ENCODE data around the gene TTC3.
"Not testable (repeated sequence)": the region's sequence is repeated elsewhere in the genome, so short reads cannot be mapped to it uniquely, and the experiment has no call there.

TTC3 gene

DNA sequence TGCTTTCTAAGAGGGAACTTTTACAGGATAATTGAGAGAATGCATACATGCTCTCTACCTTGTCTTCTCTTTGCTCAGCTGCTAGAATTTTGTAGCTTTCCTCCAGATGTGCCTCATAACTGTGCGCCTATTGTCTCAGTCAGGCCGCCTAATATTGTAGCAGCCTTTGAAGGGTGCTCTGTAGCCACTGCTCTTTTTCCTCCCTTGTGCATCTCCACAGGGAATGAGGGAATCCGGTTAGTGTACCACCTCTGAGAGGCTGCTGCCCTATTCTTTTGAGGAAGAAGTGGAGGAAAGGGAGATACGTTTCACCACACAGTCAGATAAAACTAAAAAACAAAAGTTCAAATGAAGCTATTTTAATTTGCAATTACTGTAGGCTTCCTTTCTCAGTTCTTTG is 22.8 kb downstream of the TTC3 start:
- DNase-seq = no peak

DNA sequence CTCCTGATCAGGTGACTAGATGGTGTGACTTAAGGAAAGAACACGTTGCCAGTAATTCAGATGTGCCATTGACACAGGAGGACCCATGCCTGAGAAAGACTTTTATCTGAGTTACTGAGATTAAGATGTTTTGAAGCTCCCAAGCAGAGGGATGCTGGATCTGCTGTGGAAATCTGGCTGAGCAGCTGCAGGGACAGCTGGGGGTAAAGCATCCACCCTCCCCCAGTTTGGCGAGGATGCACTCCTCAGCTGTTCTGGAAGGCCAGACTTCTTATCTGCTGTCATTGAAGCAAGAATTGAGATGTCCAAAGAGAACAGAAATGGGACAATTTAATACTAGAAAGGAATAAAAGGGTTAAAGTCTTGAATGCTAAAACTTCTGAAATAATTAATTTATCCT is 25.7 kb downstream of the TTC3 start:
- DNase-seq = no peak

DNA sequence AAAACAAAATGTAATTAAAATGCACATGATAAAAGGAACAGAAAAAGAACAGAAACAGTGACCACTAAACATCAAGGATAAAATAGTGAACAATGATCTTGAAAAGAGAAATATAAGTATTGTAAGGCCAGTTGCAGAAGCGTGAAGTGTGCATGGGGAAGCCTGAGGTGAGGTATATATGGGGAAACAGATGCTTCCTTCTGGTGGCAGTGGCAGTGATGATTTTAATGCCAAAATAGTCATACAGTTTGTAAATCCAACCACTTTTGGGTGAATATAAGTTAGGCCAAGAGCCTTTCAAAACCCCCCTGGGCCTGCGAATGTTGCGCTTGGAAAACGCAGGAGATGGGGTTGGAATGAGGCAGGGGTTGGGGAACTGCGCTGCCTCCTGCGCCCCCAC is 27.3 kb downstream of the TTC3 start:
- no peak for DNase-seq

DNA sequence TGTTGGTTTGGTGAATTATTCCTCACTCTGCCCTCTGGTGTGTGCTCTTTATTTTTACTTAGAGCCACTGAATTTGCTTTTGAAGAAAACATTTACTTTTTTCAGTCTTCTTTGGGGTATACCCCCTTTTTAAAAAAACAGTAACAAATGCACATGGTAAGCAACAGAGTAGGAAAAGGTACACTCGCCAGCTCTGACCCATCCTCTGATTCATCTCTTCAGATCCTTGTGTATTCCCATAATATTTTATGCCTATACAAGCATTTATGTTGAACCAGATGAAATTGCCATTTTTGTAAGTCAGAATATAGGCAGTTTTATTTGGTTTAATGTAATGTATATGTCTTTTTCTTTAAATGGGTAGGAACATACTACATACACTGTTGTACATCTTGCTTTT is 28.3 kb downstream of the TTC3 start:
- no peak for DNase-seq

DNA sequence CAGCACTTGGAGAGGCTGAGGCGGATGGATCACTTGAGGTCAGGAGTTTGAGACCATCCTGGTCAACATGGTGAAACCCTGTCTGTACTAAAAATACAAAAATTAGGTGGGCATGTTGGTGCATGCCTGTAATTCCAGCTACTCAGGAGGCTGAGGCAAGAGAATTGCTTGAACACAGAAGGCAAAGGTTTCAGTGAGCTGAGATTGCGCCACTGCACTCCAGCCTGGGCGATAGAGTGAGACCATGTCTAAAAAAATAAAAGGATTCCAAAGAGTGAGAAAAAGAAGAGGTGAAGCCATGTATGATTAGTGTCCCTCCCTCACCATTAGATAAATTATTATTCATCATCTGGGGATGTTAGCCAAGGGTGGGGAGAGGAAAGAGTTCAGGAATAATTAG is 29.7 kb downstream of the TTC3 start:
- not testable (repeated sequence) for DNase-seq

DNA sequence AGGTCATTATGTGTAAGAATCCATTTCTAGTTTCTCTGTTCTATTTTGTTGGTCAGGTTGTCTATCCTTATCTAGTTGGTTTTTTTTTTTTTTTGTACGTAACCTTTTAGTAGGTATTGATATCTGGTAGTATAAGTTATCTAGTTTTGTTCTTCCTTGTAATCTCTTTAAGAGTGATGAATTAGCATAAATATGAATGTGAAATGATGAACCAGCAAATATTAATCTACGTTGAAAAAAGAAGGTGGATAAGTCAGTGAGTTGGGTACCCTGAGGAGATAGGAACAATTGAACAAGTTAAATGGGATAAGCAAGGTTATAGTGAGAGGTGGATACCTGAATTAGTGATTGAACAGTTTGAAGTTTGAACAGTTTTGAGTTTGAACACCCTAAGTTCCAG is 33.9 kb downstream of the TTC3 start:
- DNase-seq = no peak

DNA sequence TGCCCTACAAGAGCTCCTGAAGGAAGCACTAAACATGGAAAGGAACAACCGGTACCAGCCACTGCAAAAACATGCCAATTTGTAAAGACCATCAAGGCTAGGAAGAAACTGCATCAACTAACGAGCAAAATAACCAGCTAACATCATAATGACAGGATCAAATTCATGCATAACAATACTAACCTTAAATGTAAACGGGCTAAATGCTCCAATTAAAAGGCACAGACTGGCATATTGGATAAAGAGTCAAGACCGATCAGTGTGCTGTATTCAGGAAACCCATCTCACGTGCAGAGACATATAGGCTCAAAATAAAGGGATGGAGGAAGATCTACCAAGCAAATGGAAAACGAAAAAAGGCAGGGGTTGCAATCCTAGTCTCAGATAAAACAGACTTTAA is 38.0 kb downstream of the TTC3 start:
- not testable (repeated sequence) for DNase-seq

DNA sequence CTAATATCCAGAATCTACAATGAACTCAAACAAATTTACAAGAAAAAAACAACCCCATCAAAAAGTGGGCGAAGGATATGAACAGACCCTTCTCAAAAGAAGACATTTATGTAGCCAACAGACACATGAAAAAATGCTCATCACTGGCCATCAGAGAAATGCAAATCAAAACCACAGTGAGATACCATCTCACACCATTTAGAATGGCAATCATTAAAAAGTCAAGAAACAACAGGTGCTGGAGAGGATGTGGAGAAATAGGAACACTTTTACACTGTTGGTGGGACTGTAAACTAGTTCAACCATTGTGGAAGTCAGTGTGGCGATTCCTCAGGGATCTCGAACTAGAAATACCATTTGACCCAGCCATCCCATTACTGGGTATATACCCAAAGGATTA is 41.2 kb downstream of the TTC3 start:
- not testable (repeated sequence) for DNase-seq

DNA sequence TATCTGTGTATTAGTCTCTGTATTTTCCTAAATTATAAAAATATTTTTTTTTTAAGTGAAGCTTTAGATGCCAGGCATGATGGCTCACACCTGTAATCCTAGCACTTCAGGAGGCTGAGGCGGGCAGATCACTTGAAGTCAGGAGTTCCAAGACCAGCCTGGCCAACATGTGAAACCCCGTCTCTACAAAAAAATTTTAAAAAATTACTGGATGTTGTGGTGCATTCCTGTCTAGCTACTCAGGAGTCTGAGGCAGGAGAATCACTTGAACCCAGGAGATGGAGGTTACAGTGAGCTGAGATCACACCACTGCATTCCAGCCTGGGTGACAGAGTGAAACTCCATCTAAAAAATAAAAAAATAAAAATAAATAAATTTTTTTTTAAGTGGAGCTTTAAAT is 43.4 kb downstream of the TTC3 start:
- DNase-seq = peak; percentile 34

DNA sequence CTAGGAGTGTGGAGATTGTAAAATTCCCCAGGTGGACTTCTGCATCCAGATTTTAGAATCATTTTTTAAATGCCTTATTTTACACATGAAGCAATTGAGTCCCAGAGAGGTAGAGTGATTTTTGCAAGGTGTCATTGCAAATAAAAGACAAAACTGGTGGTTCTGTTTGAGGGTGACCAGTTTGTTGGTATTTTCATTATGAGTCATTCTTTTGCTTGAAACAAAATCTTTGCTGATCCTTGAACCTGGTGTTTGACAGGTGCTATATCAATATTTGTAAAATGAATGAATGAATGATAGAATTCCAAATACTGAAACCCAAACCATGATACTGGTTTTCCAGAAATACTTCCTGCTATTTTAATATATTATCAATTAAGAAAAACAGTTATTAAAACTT is 44.1 kb downstream of the TTC3 start:
- DNase-seq = no peak

DNA sequence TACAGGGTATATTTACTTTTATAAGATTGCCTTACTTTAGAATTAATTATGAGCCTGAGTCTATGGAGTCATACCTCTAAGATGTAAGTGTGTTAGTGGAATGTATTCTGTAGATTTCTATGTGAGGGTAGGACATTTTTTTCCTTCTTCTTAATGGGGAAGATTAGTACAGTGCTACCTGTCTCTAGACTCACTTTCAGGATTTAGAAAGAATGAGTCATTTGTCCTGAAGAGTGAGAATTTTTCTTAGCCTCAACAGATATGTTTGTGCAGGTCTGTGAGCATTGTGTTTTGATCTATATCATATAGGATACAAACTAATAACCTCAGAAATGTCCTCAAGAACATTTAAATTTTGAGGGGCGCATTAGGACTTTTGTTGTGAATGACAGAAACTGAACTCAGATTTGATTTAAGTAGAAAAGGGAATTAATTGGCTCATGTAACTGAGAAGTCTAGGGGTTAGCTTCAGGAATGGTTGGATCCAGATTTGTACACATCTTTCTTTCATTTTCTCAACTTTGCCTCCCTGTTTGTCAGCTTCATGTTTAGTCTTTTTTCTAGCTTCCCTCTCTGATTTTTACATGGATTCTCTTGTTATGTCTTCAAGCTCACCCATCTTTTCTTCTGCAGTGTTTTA is 45.3 kb downstream of the TTC3 start:
- no peak for DNase-seq

DNA sequence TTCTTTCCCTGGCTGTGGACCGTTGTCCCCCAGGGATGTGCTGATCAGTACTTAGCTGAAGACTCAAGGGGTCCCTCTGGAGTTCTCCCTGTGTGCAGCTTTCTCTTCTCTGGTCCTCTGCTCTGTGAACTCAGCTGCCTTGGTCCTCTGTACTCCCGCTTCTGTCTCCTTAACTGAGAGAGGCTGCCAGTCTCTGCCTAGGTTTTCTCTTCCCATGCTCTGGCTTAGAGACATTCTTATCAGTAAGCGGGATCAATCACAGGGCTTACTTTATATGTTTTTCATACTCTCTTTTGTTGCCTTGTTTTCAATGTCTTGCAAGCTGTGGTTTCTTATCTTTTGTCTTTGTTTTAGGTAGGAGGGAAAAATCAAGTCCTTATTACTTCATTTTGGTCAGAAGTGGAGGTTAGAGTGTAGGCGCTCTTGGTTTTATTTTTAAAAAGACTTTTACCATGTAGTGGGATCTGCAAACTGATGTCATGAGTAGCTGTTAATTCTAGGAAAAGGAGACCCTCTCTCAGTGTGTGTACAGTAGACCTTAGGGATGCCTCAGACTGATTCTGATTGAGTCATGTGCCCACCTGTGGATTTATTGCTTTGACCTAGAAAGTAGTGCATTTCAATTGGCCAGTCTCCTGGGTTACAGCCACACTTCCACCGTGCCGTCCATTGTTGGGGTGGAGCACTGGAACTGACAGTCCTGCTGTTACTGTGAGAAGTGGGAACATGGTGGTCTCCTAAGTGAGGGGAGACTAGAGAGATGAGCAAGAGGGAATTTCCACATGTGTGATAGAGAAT is 46.6 kb downstream of the TTC3 start:
- DNase-seq = no peak

DNA sequence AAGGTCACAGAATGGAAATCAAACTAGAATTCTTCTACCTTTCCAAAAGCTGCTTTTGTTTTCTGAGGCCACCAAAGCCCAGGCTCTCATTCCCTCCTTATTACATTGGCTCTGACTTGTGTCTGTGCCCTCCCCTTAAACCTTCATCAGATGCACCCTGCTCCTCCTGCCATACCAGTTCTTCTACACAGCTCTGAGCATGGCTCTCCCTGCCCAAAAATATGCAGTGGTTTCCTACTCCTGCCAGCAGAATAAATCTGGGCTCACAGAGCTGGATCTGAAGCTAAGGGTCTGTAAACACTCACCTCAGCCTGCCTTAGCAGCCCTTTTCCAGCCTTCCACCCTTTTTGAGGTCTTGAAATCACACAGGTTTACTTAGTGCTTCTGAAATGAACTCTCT is 55.0 kb downstream of the TTC3 start:
- DNase-seq = no peak

DNA sequence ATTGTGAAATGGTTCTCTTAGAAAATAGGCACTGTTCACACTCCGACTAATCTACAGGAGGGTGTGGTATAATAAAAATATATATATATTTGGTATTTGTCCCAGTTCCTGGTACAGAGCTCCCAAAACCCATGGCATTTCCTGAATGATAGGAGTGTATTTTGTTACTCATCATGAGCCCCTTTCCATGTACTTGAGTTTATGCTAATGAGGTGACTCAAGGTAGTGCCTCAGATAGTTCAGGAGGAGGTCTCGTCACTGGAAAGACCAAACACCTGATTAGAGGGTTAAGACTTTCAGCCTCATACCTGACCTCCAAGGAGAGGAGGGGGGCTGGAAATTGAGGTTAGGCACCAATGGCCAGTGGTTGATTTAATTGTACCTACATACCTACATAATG is 57.9 kb downstream of the TTC3 start:
- DNase-seq = peak; percentile 30

DNA sequence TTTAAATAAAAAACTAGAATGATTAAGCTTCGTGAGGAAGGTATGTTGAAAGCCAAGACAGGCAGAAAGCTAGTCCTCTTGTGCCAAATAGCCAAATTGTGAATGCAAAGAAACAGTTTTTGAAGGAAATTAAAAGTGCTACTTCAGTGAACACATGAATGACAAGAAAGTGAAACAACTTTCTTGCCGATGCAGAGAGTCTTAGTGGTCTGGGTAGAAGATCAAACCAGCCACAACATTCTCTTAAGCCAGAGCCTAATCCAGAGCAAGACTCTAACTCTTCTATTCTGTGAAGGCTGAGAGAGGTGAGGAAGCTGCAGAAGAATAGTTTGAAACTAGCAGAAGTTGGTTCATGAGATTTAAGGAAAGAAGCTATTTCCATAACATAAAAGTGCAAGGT is 63.2 kb downstream of the TTC3 start:
- no peak for DNase-seq

DNA sequence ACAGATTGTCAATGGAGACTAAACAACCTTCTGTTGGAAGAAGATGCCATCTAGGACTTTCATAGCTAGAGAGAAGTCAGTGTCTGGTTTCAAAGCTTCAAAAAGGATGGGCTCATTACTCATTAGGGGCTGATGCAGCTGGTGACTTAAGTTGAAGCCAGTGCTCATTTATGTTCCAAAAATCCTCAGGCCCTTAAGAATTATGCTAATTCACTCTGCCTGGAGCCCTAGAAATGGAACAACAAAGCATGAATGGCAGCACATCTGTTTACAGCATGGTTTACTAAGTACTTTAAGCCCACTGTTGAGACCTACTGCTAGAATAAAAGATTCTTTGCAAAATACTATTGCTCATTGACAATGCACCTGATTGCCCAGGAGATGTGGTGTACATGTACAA is 63.7 kb downstream of the TTC3 start:
- DNase-seq = no peak

DNA sequence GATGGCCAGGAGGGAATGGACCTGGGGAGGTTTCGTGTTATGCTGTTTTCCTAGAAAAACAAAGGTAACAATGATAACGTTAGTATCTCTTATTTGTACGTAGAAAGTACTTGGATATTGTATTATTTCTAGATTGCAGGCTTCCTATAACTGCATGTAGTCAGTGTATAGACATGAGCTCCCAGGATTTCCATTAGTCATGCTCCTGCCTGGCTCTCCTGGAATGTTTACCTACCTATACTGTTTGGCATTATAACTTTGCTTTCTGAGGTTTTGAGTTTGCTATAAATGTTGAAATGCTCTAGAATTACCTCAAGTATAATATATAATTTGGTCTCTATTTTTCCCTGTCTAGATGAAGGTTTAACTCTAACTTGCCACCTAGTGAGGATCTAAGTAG is 66.1 kb downstream of the TTC3 start:
- no peak for DNase-seq

DNA sequence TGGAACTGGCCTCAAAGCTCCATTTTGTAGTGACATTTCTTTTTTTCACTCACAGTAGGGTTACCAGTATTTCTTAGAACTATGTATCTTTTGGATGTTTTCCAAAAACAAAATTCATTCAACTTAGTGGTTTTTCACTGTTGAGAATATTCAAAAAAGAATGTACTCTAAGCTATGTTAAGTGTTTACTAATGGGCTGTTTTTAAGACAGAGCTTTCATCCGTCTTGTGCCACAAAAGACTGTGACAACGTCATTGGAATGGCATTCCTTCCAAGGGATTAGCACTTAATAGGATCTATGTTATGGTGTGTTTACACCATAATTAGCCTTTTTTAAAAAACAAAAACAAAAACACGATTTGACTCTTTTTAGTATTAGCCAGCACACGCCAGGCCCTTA is 66.8 kb downstream of the TTC3 start:
- DNase-seq = peak; percentile 69

DNA sequence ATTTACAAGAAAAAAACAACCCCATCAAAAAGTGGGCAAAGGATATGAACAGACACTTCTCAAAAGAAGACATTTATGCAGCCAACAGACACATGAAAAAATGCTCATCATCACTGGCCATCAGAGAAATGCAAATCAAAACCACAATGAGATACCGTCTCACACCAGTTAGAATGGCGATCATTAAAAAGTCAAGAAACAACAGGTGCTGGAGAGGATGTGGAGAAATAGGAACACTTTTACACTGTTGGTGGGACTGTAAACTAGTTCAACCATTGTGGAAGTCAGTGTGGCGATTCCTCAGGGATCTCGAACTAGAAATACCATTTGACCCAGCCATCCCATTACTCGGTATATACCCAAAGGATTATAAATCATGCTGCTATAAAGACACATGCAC is 70.3 kb downstream of the TTC3 start:
- DNase-seq = not testable (repeated sequence)

DNA sequence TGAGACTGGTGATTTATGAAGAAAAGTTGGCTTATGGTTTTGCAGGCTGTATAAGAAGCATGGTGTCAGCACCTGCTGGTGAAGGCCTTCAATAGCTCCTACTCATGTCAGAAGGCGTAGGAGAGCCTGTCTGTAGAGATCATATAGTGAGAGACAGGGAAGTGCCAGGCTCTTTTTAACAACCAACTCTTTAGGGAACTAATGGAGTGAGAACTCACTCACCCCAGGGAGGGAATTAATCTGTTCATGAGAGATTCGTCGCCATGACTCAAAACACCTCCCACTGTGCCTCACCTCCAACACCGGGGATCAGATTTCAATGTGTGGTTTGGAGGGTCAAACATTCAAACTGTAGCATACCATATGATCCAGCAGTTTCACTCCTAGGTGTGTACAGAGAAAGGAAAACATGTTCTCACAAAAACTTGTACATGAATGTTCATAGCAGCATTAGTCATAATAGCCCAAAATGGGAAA is 72.6 kb downstream of the TTC3 start:
- DNase-seq = peak; percentile 27

DNA sequence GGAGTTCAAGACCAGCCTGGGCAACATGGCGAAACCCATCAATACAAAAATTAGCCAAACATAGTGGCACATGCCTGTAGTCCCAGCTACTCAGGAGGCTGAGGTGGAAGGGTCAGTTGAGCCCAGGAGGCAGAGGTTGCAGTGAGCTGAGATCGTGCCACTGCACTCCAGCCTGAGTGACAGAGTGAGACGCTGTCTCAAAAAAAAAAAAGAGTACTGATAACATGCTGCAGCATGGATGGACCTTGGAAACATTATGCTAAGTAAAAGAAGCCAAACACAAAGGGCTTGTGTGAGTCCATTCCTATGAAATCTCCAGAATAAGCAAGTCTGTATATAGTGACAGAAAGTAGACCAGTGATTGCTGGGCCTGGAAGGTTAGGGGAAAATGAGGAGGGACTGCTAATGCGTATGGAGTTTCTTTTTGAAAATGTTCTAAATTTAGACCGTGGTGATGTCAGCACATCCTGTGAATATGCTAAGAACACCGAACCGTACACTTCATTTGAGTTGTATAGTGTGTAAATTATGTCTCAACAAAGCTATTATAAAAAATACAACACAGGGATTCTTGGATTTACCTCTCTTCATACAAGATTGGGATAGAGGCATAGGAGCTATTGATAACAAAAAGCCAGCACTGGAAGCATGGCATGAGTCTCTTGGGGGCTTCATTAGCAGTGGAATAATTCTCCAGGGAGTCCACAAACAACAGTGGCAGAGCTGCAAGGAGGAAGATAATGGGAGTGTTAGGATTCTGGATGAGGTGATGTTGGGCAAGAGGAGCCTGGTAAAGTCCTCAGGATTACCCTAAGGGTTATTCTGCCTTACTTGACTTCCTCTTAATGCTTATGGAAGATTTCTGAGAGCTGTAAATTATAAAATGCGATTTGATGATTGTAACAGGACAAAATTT is 73.5 kb downstream of the TTC3 start:
- DNase-seq = no peak

DNA sequence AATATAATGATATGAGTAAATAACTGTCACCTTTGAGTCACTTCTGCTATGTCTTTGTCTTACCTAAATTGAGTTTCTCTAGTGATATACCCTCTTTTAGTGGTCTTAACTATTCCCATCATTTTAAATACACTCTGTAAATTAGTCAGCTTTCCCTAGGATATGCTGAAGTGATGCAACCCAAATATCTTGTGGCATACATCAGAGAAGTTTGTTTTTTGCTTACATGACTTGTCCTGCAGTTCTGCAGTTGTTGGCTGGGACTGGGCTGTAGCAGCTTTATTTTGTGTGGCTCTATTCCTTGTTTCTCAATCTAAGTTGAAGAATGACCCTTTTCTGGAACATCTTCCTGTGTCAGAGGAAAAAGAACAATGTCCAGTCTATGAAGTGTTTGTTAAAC is 76.4 kb downstream of the TTC3 start:
- peak; percentile 67 for DNase-seq

DNA sequence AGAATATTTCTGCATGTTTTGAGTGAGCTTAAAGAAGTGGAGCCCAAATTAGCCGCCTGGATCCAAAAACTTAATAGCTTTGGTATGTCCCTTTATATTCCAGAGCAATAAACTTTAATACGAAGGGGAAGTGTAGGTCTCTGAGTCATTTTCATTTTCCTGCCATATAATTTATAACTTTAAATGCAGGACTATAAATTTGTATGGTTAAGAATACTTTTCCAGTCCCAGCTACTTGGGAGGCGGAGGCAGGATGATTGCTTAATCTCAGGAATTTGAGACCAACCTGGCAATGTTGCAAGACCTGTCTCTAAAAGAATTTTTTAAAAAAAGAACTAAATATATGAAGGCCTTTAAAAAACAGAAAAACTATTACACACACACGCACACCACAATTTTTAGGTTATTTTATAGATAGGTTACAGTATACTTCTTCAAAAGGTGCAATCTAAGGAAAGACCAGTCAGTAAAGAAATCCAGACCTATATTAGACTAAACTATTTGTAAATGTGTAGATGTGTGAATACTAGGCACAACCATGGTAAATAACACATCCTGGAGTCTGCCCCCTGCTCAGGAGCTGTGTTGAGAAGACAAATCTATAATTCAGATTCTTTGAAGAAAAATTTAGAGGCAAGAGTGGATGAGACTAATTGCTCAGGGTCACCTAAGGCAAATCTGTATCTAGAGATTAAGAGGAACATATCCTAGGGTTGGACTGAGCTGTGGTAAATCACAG is 80.3 kb downstream of the TTC3 start:
- DNase-seq = peak; percentile 79
